Measurements from ENCODE around the gene MAD2L1. TPM values are rescaled to one million over a fixed set of nuclear protein-coding genes. Genes with fewer than 3 reads are reported as not detected.

Gene MAD2L1
- total and polyA plus RNA-seq, 2 donors (not counting 3 experiments of a cell fraction or from before 2014, with no cell fraction given): 15.6 to 41.4 TPM

DNA sequence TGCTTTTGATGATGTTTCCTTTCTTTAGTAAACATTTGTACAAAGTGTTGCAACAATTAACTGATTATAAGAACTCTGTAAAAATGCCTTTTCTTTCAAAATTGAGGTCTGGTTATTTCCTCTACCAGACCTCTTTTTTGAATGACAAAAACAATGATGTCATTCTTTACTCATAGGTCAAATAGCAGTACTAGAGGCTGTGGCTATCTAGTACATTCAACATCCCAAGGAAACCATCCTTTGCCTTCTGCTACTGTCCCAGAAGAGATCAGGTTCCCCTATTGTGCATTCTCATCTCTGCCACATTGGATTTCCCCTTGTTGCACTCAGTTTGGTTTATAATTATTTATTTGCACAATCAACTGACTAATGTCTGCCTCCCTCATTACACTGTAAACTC lies 19.1 kb upstream of the MAD2L1 start:
- FAIRE-seq (no peak), DNase-seq (ENCODE audit: low read depth, low spot score) (no peak)
- Histone ChIP-seq H3K79me2 (ENCODE audit: control insufficient read depth, insufficient read depth, low read length) (no peaks in the 10 kb centered on the region), H3K9me1 (replicated peaks; ENCODE audit: control insufficient read depth, extremely low read depth, insufficient read depth, low read length) (no peaks in the 10 kb centered on the region), H3K9me3 (replicated peaks; ENCODE audit: control insufficient read depth, insufficient read depth, low read length) (no peaks in the 10 kb centered on the region), H3K36me3 (ENCODE audit: control insufficient read depth in 2 of 2, extremely low read depth in 1 of 2, insufficient read depth in 2 of 2, low read length in 2 of 2) (no peaks in the 10 kb centered on the region), H3K9ac (replicated peaks; ENCODE audit: extremely low read depth, insufficient read depth, low read length) (no peak overlapping the region), H3K27me3 (ENCODE audit: control insufficient read depth in 2 of 2, insufficient read depth in 2 of 2, low read length in 2 of 2) (no peaks in the 10 kb centered on the region), H3K4me2 (ENCODE audit: insufficient read depth, low read length) (no peak overlapping the region), H2AFZ (ENCODE audit: low read depth, low read length) (no peak overlapping the region), H3K4me1 (ENCODE audit: control insufficient read depth, extremely low read depth, insufficient read depth, low read length) (no peaks in the 10 kb centered on the region), H3K27ac (ENCODE audit: insufficient read depth, low read depth, low read length) (no peak overlapping the region), H4K20me1 (replicated peaks; ENCODE audit: control insufficient read depth, extremely low read depth, insufficient read depth, low read length) (no peaks in the 10 kb centered on the region), H3K4me3 (replicated peaks in 1 of 3; ENCODE audit: insufficient read depth in 1 of 3, low read depth in 1 of 3, low read length in 3 of 3) (no peak overlapping the region)
- ChIA-PET POLR2A (no interaction called here), CTCF (no interaction called here)
- BruUV-seq (replicated peaks): no TSS peak
- peak; percentile 10 for TF ChIP-seq JUN (IDR thresholded peaks at IDR 0.05; ENCODE audit: borderline replicate concordance, insufficient read depth, insufficient read length, low read depth)
- no peak for TF ChIP-seq POLR2AphosphoS5 (IDR thresholded peaks at IDR 0.05; ENCODE audit: insufficient read depth, low read depth, low read length)
- no peak for TF ChIP-seq GATA2 (IDR thresholded peaks at IDR 0.05; ENCODE audit: insufficient read depth, insufficient read length, low read depth, low read length)
- dilution Hi-C loops (cut with MboI; ENCODE audit: extremely low pct_ligation_motif_present, low sequenced_read_pairs) (no loop called here), intact Hi-C loops (cut with micrococcal nuclease) (no loop called here)

DNA sequence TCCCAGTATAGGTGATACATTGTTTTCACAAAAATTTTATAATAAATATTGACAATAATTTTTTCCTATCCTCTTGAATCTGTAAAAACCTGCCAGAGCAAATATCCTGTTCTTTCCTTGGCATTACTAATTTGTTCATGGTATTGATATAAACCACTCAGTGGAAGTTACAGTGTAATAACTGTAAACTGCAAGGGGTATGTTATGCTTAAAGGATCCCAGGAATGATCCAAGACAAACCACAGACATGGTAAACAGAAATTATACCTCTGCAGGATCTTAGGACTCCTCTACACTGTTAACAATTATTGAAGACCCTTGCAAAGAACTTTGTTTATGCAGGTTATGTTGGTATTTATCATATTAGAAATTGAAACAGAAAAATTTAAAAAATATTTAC lies 17.7 kb upstream of the MAD2L1 start:
- no peaks in the 10 kb centered on the region for H3K9me3 ChIP-seq (replicated peaks; ENCODE audit: control insufficient read depth, insufficient read depth, low read length)
- H3K4me3 ChIP-seq (replicated peaks in 1 of 3; ENCODE audit: insufficient read depth in 1 of 3, low read depth in 1 of 3, low read length in 3 of 3): no peak overlapping the region
- ChIA-PET POLR2A (no interaction called here), CTCF (interaction anchor here (1.0 kb wide), 1 partner anchor 11 kb away, joined by 3 read pairs; no protein-coding TSS in a partner anchor)
- intact Hi-C loops (cut with micrococcal nuclease) (no loop called here), dilution Hi-C loops (cut with MboI; ENCODE audit: extremely low pct_ligation_motif_present, low sequenced_read_pairs) (no loop called here)
- BruUV-seq (replicated peaks): no TSS peak
- no peaks in the 10 kb centered on the region for H3K79me2 ChIP-seq (ENCODE audit: control insufficient read depth, insufficient read depth, low read length)
- H3K9me1 ChIP-seq (replicated peaks; ENCODE audit: control insufficient read depth, extremely low read depth, insufficient read depth, low read length): no peaks in the 10 kb centered on the region
- H3K27ac ChIP-seq (ENCODE audit: insufficient read depth, low read depth, low read length): no peak overlapping the region
- no peak overlapping the region for H3K4me2 ChIP-seq (ENCODE audit: insufficient read depth, low read length)
- no peaks in the 10 kb centered on the region for H3K4me1 ChIP-seq (ENCODE audit: control insufficient read depth, extremely low read depth, insufficient read depth, low read length)
- no peak overlapping the region for H3K9ac ChIP-seq (replicated peaks; ENCODE audit: extremely low read depth, insufficient read depth, low read length)
- no peak overlapping the region for H2AFZ ChIP-seq (ENCODE audit: low read depth, low read length)
- DNase-seq (ENCODE audit: low read depth, low spot score): no peak
- no peaks in the 10 kb centered on the region for H4K20me1 ChIP-seq (replicated peaks; ENCODE audit: control insufficient read depth, extremely low read depth, insufficient read depth, low read length)
- no peak for TF ChIP-seq POLR2AphosphoS5 (IDR thresholded peaks at IDR 0.05; ENCODE audit: insufficient read depth, low read depth, low read length)
- H3K27me3 ChIP-seq (ENCODE audit: control insufficient read depth in 2 of 2, insufficient read depth in 2 of 2, low read length in 2 of 2): no peaks in the 10 kb centered on the region
- no peak for FAIRE-seq
- no peaks in the 10 kb centered on the region for H3K36me3 ChIP-seq (ENCODE audit: control insufficient read depth in 2 of 2, extremely low read depth in 1 of 2, insufficient read depth in 2 of 2, low read length in 2 of 2)
